K562 (cell line): Measurements from ENCODE around the gene CALML6. TPM values are rescaled to one million over a fixed set of nuclear protein-coding genes. Genes with fewer than 3 reads are reported as not detected.

Source experiments
- ATAC-seq: fragments of 200-7000 bp; cut with Tn5 transposase; 3 replicates; pipeline ENCODE4 v1.9.1; 2020; ENCODE audit warnings: moderate library complexity
- BruUV-seq: library from RNA; stranded (reverse); fragments of 400-500 nt; replicated peaks from 2 replicates; lab custom pipeline; 2021; lab: Mats Ljungman, UMichigan
- CTCF ChIA-PET: fragments of 300-600 bp; formaldehyde crosslinking; extraction: SDS; loops from one replicate; lab custom pipeline; 2021; ENCODE audit warnings: low intra/inter-chr PET ratio; lab: Yijun Ruan, JAX
- POLR2A ChIA-PET: fragments of 300-600, 350-650 bp; sonication (Branson Sonifier 250); formaldehyde crosslinking; extraction: SDS; loops from one replicate; lab custom pipeline; 2021; ENCODE audit warnings: antibody characterized with exemption, inconsistent platforms; lab: Yijun Ruan, JAX
- DNase-seq, 4 experiments: peaks; one replicate each; pipeline versions ENCODE4 v3.0.0 to v3.0.0-alpha.2; 2011 to 2018; ENCODE audit warnings: low spot score in 3 of 4, mixed read lengths in 3 of 4; ENCODE audit errors: extremely low read depth in 1 of 4
- FAIRE-seq: peaks from 2 replicates; lab custom pipeline; 2011; peaks lifted over from hg19 to GRCh38; lab: Jason Lieb, UNC
- H2AFZ ChIP-seq: 2 replicates; pipeline ENCODE4 v1.6.0; 2011; ENCODE audit warnings: low read depth, low read length, control low read depth, inconsistent platforms
- H3K27ac ChIP-seq: fragments of 200-600 bp; 3 replicates; pipeline ENCODE4 v1.8.0; 2011; ENCODE audit warnings: low read depth, mild to moderate bottlenecking, control low read depth, inconsistent platforms, low read length, moderate library complexity, mixed read lengths; ENCODE audit errors: extremely low read depth
- H3K27me3 ChIP-seq, 2 experiments: fragments of 300-600 bp in 1 of 2; 2 replicates in 1 of 2; 3 replicates in 1 of 2; pipeline versions ENCODE4 v1.6.0 to v1.8.0; 2011; ENCODE audit warnings: inconsistent platforms in 2 of 2, low read length in 2 of 2, mild to moderate bottlenecking in 1 of 2, mixed read lengths in 1 of 2, moderate library complexity in 1 of 2; ENCODE audit not compliant: control insufficient read depth in 2 of 2, insufficient read depth in 2 of 2
- H3K36me3 ChIP-seq: fragments of 300-600 bp; 3 replicates; pipeline ENCODE4 v1.8.0; 2011; ENCODE audit warnings: mild to moderate bottlenecking, low read length, inconsistent platforms; ENCODE audit not compliant: control insufficient read depth, insufficient read depth
- H3K4me1 ChIP-seq, 2 experiments: fragments of 200-600 bp in 1 of 2; replicated peaks in 1 of 2; 2 replicates in 1 of 2; 3 replicates in 1 of 2; pipeline versions ENCODE4 v1.5.1 to v1.8.0; 2011; ENCODE audit warnings: inconsistent platforms in 2 of 2, low read length in 2 of 2, mild to moderate bottlenecking in 1 of 2, mixed read lengths in 1 of 2, moderate library complexity in 1 of 2; ENCODE audit not compliant: control insufficient read depth in 2 of 2, insufficient read depth in 2 of 2
- H3K4me2 ChIP-seq: 2 replicates; pipeline ENCODE4 v1.6.1; 2011; ENCODE audit warnings: low read length, control low read depth, inconsistent platforms, mixed read lengths; ENCODE audit not compliant: insufficient read depth
- H3K4me3 ChIP-seq: fragments of 200-600 bp; sonication (generic), shearing (Covaris generic); 2 replicates; pipeline ENCODE4 v1.5.1; 2016; ENCODE audit warnings: control low read depth, inconsistent platforms
- H3K79me2 ChIP-seq: fragments of 200-600 bp; 3 replicates; pipeline ENCODE4 v1.8.0; 2011; ENCODE audit warnings: low read length, inconsistent platforms; ENCODE audit not compliant: control insufficient read depth, insufficient read depth
- H3K9ac ChIP-seq, 2 experiments: 2 replicates each; pipeline versions ENCODE4 v1.6.0 to v1.6.1; 2011; ENCODE audit warnings: low read depth in 2 of 2, low read length in 2 of 2, control low read depth in 1 of 2, inconsistent platforms in 1 of 2, mild to moderate bottlenecking in 1 of 2, mixed read lengths in 1 of 2; ENCODE audit not compliant: insufficient read depth in 1 of 2
- H3K9me1 ChIP-seq: one replicate; pipeline ENCODE4 v1.6.0; 2011; ENCODE audit warnings: inconsistent platforms, mild to moderate bottlenecking, low read length, moderate library complexity; ENCODE audit not compliant: control insufficient read depth, insufficient read depth
- H3K9me3 ChIP-seq: replicated peaks from 2 replicates; pipeline ENCODE4 v1.5.1; 2011; ENCODE audit warnings: low read depth, low read length, inconsistent platforms; ENCODE audit not compliant: control insufficient read depth, insufficient read depth
- H4K20me1 ChIP-seq: replicated peaks from 2 replicates; pipeline ENCODE4 v1.6.1; 2011; ENCODE audit warnings: low read length, inconsistent platforms, mixed read lengths; ENCODE audit not compliant: control insufficient read depth, insufficient read depth
- ZC3H4 ChIP-seq: sonication (generic); formaldehyde crosslinking; IDR thresholded peaks from 2 replicates; pipeline ENCODE4 v1.9.0; 2021; ENCODE audit warnings: missing genetic modification reagents, borderline replicate concordance
- WGBS: fragments of 100-300 bp; shearing (Covaris generic); methylation state at CpG from one replicate; pipeline ENCODE4 v1.1.6; 2016; ENCODE audit warnings: low coverage, mixed read lengths; ENCODE audit not compliant: insufficient coverage; ENCODE audit errors: missing lambda C conversion rate; 5-methylcytosine and 5-hydroxymethylcytosine counted together
- in situ Hi-C: fragments of 300-500 bp; cut with MboI; formaldehyde crosslinking; loops from 4 replicates; pipeline ENCODE4 v1.15.0; 2018; ENCODE audit warnings: inconsistent platforms, mixed read lengths
- intact Hi-C: fragments of 100-400 bp; cut with micrococcal nuclease; formaldehyde crosslinking; loops from 2 replicates; pipeline ENCODE4 v1.14.2; 2022
- polyA plus RNA-seq, 8 experiments: library from polyadenylated mRNA; depleted of rRNA in 4 of 8; stranded (reverse) in 5 of 8; unstranded in 3 of 8; fragments of >200 nt; fragmentation: Nextera tagmentation in 2 of 8; fragmentation: Illumina TruSeq in 1 of 8; extraction: Ambion mirVana in 2 of 8; extraction: Trizol in 1 of 8; gene quantifications; 2 replicates each; pipeline versions ENCODE4 v1.2.1 to v1.2.3, GENCODE V29; 2011 to 2014; ENCODE audit warnings: inconsistent platforms in 1 of 8, missing spikeins in 1 of 8
- total RNA-seq, 7 experiments: library from RNA; depleted of rRNA in 6 of 7; stranded (reverse); fragments of >200 nt in 6 of 7; fragmentation: Illumina TruSeq in 2 of 7; extraction: Trizol in 2 of 7; gene quantifications; 2 replicates each; pipeline versions ENCODE4 v1.2.1 to v1.2.3, GENCODE V29; 2011 to 2021; ENCODE audit warnings: low replicate concordance in 1 of 7
- TF ChIP-seq, protein P1 (sequence below): IDR thresholded peaks from 2 replicates; pipeline ENCODE4 v1.6.1; 2016; ENCODE audit warnings: missing genetic modification characterization, missing compliant biosample characterization

The CALML6 gene
- total and polyA plus RNA-seq, 9 of the 15 experiments (the other 6 are each of a cell fraction or from before 2014, with no cell fraction given) = 0.14 TPM; not detected in 8

DNA sequence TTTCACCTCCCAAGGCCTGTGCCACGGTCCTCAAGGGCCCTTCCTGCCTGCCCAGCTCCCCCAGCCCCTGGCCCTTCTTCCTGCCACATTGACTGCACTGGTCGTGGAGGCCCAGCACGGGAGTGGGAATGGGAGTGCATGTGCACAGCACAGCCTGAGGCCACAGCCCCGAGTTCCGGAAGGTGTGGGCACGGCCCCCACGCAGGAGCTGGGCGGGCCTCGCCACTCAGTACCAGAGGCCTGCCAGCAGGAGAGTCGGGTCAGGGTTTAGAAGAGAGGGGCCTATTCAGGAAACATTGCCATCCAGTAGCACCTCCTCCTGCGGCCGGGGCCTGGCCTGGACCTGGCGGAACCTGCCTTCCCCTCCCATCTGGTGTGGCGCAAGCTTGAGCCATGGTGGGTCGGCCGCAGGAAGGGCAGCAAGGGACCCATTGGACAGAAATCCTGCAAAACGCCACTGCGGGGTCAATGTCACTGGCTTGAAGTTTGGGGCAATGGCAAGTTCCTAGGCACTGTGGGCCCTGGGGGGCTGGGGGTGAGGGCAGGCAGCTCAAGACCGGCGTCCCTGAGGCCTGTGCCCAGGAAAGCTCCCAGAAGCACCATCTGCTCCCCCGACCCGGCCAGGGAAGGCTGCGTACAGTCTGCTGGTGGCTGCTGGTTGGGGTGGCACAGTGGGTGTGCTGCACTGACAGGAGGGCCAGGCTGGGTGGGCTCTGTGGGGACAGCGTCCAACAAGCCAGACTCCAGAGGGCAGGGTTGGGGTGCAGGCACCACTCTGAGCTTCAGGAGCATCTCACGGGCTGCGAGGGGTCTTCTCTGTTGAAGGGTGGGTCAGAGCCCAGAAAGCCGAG is 5.8 kb downstream of the CALML6 start:
- FAIRE-seq = no peak

More for the DNA sequence above, 5.8 kb downstream of the CALML6 start:
- TF ChIP-seq, protein P1, sequence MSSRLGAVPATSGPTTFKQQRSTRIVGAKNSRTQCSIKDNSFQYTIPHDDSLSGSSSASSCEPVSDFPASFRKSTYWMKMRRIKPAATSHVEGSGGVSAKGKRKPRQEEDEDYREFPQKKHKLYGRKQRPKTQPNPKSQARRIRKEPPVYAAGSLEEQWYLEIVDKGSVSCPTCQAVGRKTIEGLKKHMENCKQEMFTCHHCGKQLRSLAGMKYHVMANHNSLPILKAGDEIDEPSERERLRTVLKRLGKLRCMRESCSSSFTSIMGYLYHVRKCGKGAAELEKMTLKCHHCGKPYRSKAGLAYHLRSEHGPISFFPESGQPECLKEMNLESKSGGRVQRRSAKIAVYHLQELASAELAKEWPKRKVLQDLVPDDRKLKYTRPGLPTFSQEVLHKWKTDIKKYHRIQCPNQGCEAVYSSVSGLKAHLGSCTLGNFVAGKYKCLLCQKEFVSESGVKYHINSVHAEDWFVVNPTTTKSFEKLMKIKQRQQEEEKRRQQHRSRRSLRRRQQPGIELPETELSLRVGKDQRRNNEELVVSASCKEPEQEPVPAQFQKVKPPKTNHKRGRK (tag) = no peak
- TF ChIP-seq ZC3H4 (CRISPR knock-in tag) = peak; percentile 38; the same call in 1 of the 2 replicates
- TF ChIP-seq, all 486 proteins: peak for 1
- Histone ChIP-seq H3K36me3 (no peaks in the 10 kb centered on the region), H3K27me3 (peaks cover 9 to 25% of the 10 kb centered on the region in 2 experiments; a peak in 4 of 5 replicates), H3K27ac (no peak overlapping the region), H3K79me2 (no peaks in the 10 kb centered on the region), H3K4me3 (no peak overlapping the region), H4K20me1 (peaks cover 8% of the 10 kb centered on the region), H3K9me1 (no peaks in the 10 kb centered on the region), H3K4me2 (no peak overlapping the region), H3K9me3 (no peaks in the 10 kb centered on the region), H2AFZ (no peak overlapping the region), H3K9ac (peak overlapping the region in 1 of 2 experiments; percentile 91; a peak in 1 of 4 replicates), H3K4me1 (peaks cover 9 to 89% of the 10 kb centered on the region in 2 experiments; a peak in 4 of 5 replicates)
- CTCF ChIA-PET = no interaction called here
- BruUV-seq = no TSS peak
- intact Hi-C loops (no loop called here), in situ Hi-C loops (no loop called here)
- ATAC-seq (no peak), DNase-seq (no peak)
- 51% methylated on average over 27 of the region's 27 CpGs for WGBS
- POLR2A ChIA-PET = interaction anchor here (0.6 kb wide), 2 partner anchors 22 to 108 kb away, joined by 3 read pairs; no protein-coding TSS in a partner anchor
